HepG2 (cell line): Measurements from ENCODE around the gene TH. TPM values are rescaled to one million over a fixed set of nuclear protein-coding genes. Genes with fewer than 3 reads are reported as not detected.
A peak's percentile ranks its signal among the peaks of the same experiment; 100 is the strongest.

Source experiments
- ATAC-seq: fragments of 200-7000 bp; cut with Tn5 transposase; 3 replicates; pipeline ENCODE4 v1.9.1; 2020; ENCODE audit warnings: mild to moderate bottlenecking, moderate library complexity
- BruUV-seq: library from RNA; stranded (reverse); fragments of 400-500 nt; replicated peaks from 2 replicates; lab custom pipeline; 2021; lab: Mats Ljungman, UMichigan
- CTCF ChIA-PET: fragments of 300-600 bp; formaldehyde crosslinking; extraction: SDS; loops from one replicate; lab custom pipeline; 2021; ENCODE audit warnings: low total read pairs, inconsistent platforms, low intra/inter-chr PET ratio; lab: Yijun Ruan, JAX
- POLR2A ChIA-PET: fragments of 350-600 bp; sonication (Branson Sonifier 250); formaldehyde crosslinking; loops from one replicate; lab custom pipeline; 2020; ENCODE audit warnings: antibody characterized with exemption, inconsistent platforms; lab: Yijun Ruan, JAX
- DNase-seq: peaks from one replicate; pipeline ENCODE4 v3.0.0-alpha.2; 2015; ENCODE audit warnings: low spot score
- FAIRE-seq: peaks from 3 replicates; lab custom pipeline; 2011; peaks lifted over from hg19 to GRCh38; lab: Jason Lieb, UNC
- H2AFZ ChIP-seq: one replicate; pipeline ENCODE4 v1.6.1; 2011; ENCODE audit warnings: low read length, inconsistent platforms
- H3K27ac ChIP-seq: fragments of 300-600 bp; 3 replicates; pipeline ENCODE4 v1.8.0; 2011; ENCODE audit warnings: mixed run types, mild to moderate bottlenecking, mixed read lengths, low read length, inconsistent platforms; ENCODE audit not compliant: insufficient read depth; ENCODE audit errors: extremely low read length
- H3K27me3 ChIP-seq, 2 experiments: fragments of 200-600 bp in 1 of 2; 2 replicates in 1 of 2; 3 replicates in 1 of 2; pipeline versions ENCODE4 v1.6.0 to v1.8.0; 2011; ENCODE audit warnings: low read length in 2 of 2, mild to moderate bottlenecking in 2 of 2, moderate library complexity in 2 of 2, inconsistent platforms in 1 of 2; ENCODE audit not compliant: insufficient read depth in 2 of 2, control insufficient read depth in 1 of 2
- H3K36me3 ChIP-seq, 2 experiments: fragments of 200-600 bp in 1 of 2; replicated peaks in 1 of 2; 2 replicates in 1 of 2; 3 replicates in 1 of 2; pipeline versions ENCODE4 v1.5.1 to v1.8.0; 2011; ENCODE audit warnings: low read length in 2 of 2, inconsistent platforms in 1 of 2; ENCODE audit not compliant: insufficient read depth in 2 of 2, control insufficient read depth in 1 of 2
- H3K4me1 ChIP-seq: 2 replicates; pipeline ENCODE4 v1.5.1; 2012; ENCODE audit warnings: low read length, inconsistent platforms; ENCODE audit not compliant: insufficient read depth
- H3K4me2 ChIP-seq: 2 replicates; pipeline ENCODE4 v1.6.0; 2011; ENCODE audit warnings: low read depth, low read length, inconsistent platforms
- H3K4me3 ChIP-seq, 3 experiments: fragments of 200-600 bp in 1 of 3; sonication (generic), shearing (Covaris generic) in 1 of 3; replicated peaks in 1 of 3; 2 replicates each; pipeline ENCODE4 v1.5.1; 2011 to 2016; ENCODE audit warnings: low read length in 3 of 3, inconsistent platforms in 2 of 3, low read depth in 2 of 3, mild to moderate bottlenecking in 2 of 3, control low read depth in 1 of 3, mixed read lengths in 1 of 3; ENCODE audit not compliant: insufficient read depth in 1 of 3
- H3K79me2 ChIP-seq: one replicate; pipeline ENCODE4 v1.6.1; 2011; ENCODE audit warnings: low read length, inconsistent platforms; ENCODE audit not compliant: insufficient read depth
- H3K9ac ChIP-seq: 2 replicates; pipeline ENCODE4 v1.6.0; 2011; ENCODE audit warnings: mild to moderate bottlenecking, low read depth, low read length, inconsistent platforms; ENCODE audit not compliant: insufficient read depth
- H3K9me3 ChIP-seq: 2 replicates; pipeline ENCODE4 v1.5.1; 2012; ENCODE audit warnings: mild to moderate bottlenecking, low read length
- H4K20me1 ChIP-seq: 2 replicates; pipeline ENCODE4 v1.6.0; 2011; ENCODE audit warnings: inconsistent platforms, mild to moderate bottlenecking, low read length, moderate library complexity; ENCODE audit not compliant: insufficient read depth
- CCDC6 ChIP-seq: sonication (generic); formaldehyde crosslinking; IDR thresholded peaks from 2 replicates; pipeline ENCODE4 v1.8.1; 2022; ENCODE audit warnings: mild to moderate bottlenecking, missing genetic modification reagents, moderate library complexity
- CENPBD1 ChIP-seq: sonication (generic); formaldehyde crosslinking; IDR thresholded peaks from 2 replicates; pipeline ENCODE4 v1.8.0; 2022; ENCODE audit warnings: missing genetic modification reagents, low read depth, mild to moderate bottlenecking, borderline replicate concordance
- GPN1 ChIP-seq: sonication (generic); formaldehyde crosslinking; IDR thresholded peaks from 2 replicates; pipeline ENCODE4 v1.5.1; 2020; ENCODE audit warnings: missing genetic modification reagents, borderline replicate concordance
- MTF1 ChIP-seq: sonication (generic); formaldehyde crosslinking; IDR thresholded peaks from 2 replicates; pipeline ENCODE4 v1.5.0; 2020; ENCODE audit warnings: missing genetic modification reagents
- NR2F1 ChIP-seq, 2 experiments: fragments of 450-650 bp in 1 of 2; formaldehyde crosslinking in 1 of 2; IDR thresholded peaks; 2 replicates each; pipeline versions ENCODE4 v1.5.0 to v1.6.1; 2016 to 2020; ENCODE audit warnings: mild to moderate bottlenecking in 1 of 2, missing compliant biosample characterization in 1 of 2, missing genetic modification reagents in 1 of 2, moderate library complexity in 1 of 2
- PBX3 ChIP-seq: sonication (generic); formaldehyde crosslinking; IDR thresholded peaks from 2 replicates; pipeline ENCODE4 v1.8.1; 2023; ENCODE audit warnings: missing genetic modification reagents, inconsistent platforms, borderline replicate concordance
- PHF21A ChIP-seq: sonication (generic); formaldehyde crosslinking; IDR thresholded peaks from 2 replicates; pipeline ENCODE4 v1.5.0; 2020; ENCODE audit warnings: mild to moderate bottlenecking, missing genetic modification reagents
- PRMT3 ChIP-seq: sonication (generic); formaldehyde crosslinking; IDR thresholded peaks from 2 replicates; pipeline ENCODE4 v1.8.1; 2022; ENCODE audit warnings: low read depth, mild to moderate bottlenecking, moderate library complexity, missing genetic modification reagents, borderline replicate concordance
- SMAD9 ChIP-seq: sonication (generic); formaldehyde crosslinking; IDR thresholded peaks from 2 replicates; pipeline ENCODE4 v1.5.1; 2020; ENCODE audit warnings: mild to moderate bottlenecking, missing genetic modification reagents
- SMYD3 ChIP-seq: sonication (generic); formaldehyde crosslinking; IDR thresholded peaks from 2 replicates; pipeline ENCODE4 v1.8.1; 2023; ENCODE audit warnings: mild to moderate bottlenecking, missing genetic modification reagents
- SNAPC2 ChIP-seq: sonication (generic); formaldehyde crosslinking; IDR thresholded peaks from 2 replicates; pipeline ENCODE4 v1.8.1; 2022; ENCODE audit warnings: mild to moderate bottlenecking, missing genetic modification reagents
- YY1 ChIP-seq: IDR thresholded peaks from 2 replicates; pipeline ENCODE4 v1.6.1; 2011; ENCODE audit warnings: low read length, low read depth, moderate library complexity, mild to moderate bottlenecking; ENCODE audit not compliant: insufficient read depth, insufficient replicate concordance
- ZNF160 ChIP-seq: sonication (generic); formaldehyde crosslinking; IDR thresholded peaks from 2 replicates; pipeline ENCODE4 v1.8.0; 2022; ENCODE audit warnings: mild to moderate bottlenecking, inconsistent platforms, missing genetic modification reagents
- ZNF282 ChIP-seq: fragments of 450-650 bp; IDR thresholded peaks from 2 replicates; pipeline ENCODE4 v1.6.1; 2018; ENCODE audit not compliant: partially characterized antibody
- ZNF343 ChIP-seq: sonication (generic); formaldehyde crosslinking; IDR thresholded peaks from 2 replicates; pipeline ENCODE4 v1.4.0; 2020; ENCODE audit warnings: mild to moderate bottlenecking, missing genetic modification reagents
- ZNF484 ChIP-seq: sonication (generic); formaldehyde crosslinking; IDR thresholded peaks from 2 replicates; pipeline ENCODE4 v1.5.1; 2020; ENCODE audit warnings: mild to moderate bottlenecking, low read depth, missing genetic modification reagents, borderline replicate concordance
- ZNF609 ChIP-seq: sonication (generic); formaldehyde crosslinking; IDR thresholded peaks from 2 replicates; pipeline ENCODE4 v1.4.0; 2020; ENCODE audit warnings: mild to moderate bottlenecking, missing genetic modification reagents, borderline replicate concordance
- ZNF773 ChIP-seq: sonication (generic); formaldehyde crosslinking; IDR thresholded peaks from 2 replicates; pipeline ENCODE4 v1.4.0; 2020; ENCODE audit warnings: missing genetic modification reagents, borderline replicate concordance
- WGBS: methylation state at CpG from one replicate; pipeline ENCODE4 v1.1.6; 2017; ENCODE audit warnings: low lambda C conversion rate; 5-methylcytosine and 5-hydroxymethylcytosine counted together
- in situ Hi-C: cut with HindIII; loops from 2 replicates; pipeline ENCODE4 v1.10.0; 2017; ENCODE audit warnings: low pct_unique_long_range_greater_than_20kb; ENCODE audit not compliant: extremely low pct_ligation_motif_present
- intact Hi-C: fragments of 100-400 bp; cut with micrococcal nuclease; formaldehyde crosslinking; loops from one replicate; pipeline ENCODE4 v1.10.0; 2022; ENCODE audit not compliant: unreplicated experiment
- polyA plus RNA-seq, 8 experiments: library from polyadenylated mRNA; depleted of rRNA in 3 of 8; stranded (reverse) in 7 of 8; unstranded in 1 of 8; fragments of >200 nt; fragmentation: Illumina TruSeq in 4 of 8; extraction: Trizol in 4 of 8; gene quantifications; 2 replicates each; pipeline versions ENCODE4 v1.2.1 to v1.2.3, GENCODE V29; 2011 to 2016; ENCODE audit warnings: low read depth in 4 of 8, missing spikeins in 1 of 8, mixed read lengths in 1 of 8; ENCODE audit not compliant: insufficient read depth in 1 of 8
- total RNA-seq, 5 experiments: library from RNA; depleted of rRNA; stranded (reverse); fragments of >200 nt; fragmentation: Illumina TruSeq; extraction: Trizol; gene quantifications; 2 replicates each; pipeline ENCODE4 v1.2.3, GENCODE V29; 2016; ENCODE audit warnings: low read depth in 1 of 5

Gene TH
- total and polyA plus RNA-seq, 2 of the 13 experiments (the other 11 are each of a cell fraction or from before 2014, with no cell fraction given), result 0.36 TPM; not detected in 1

GRCh38 chr11:2139123-2139521, 32.5 kb downstream of the TH start, which contains the start of gene IGF2:
Gene IGF2, minus strand, starts transcription at chr11:2139389. Its CDS starts 3,866 bp downstream, at chr11:2135523.
- 5% methylated on average over 4 of the region's 62 CpGs for WGBS
- BruUV-seq, result no TSS peak
- ChIA-PET CTCF (interaction anchor here (0.6 to 1.7 kb wide), 2 partner anchors 102 to 986 kb away, joined by 3 read pairs; no protein-coding TSS in a partner anchor), POLR2A (interaction anchor here (0.6 to 6.5 kb wide), 10 partner anchors 10 to 457 kb away, joined by 3 to 108 read pairs (median 4); partner anchors contain the start of gene MRPL23)
- in situ Hi-C loops, result no loop called here
- H3K4me1 ChIP-seq, result peaks cover 56% of the 10 kb centered on the region
- peak within 1 kb of the TSS; percentile 75 for H3K4me2 ChIP-seq
- H4K20me1 ChIP-seq, result peaks cover 41% of the 10 kb centered on the region
- H2AFZ ChIP-seq, result no peak within 1 kb of the TSS
- peaks cover 7 to 16% of the 10 kb centered on the region in 2 experiments; a peak in 4 of 5 replicates for H3K36me3 ChIP-seq
- intact Hi-C loops, result no loop called here
- H3K9ac ChIP-seq, result peak within 1 kb of the TSS; percentile 72
- peak within 1 kb of the TSS; percentile 80 for H3K27ac ChIP-seq
- DNase-seq (peak; percentile 43), FAIRE-seq (no peak), ATAC-seq (peak; percentile 18)
- H3K9me3 ChIP-seq, result no peaks in the 10 kb centered on the region
- H3K79me2 ChIP-seq, result peaks cover 17% of the 10 kb centered on the region
- peak within 1 kb of the TSS; percentile 72 to 84 (median 80) for H3K4me3 ChIP-seq
- H3K27me3 ChIP-seq, result peaks cover 0 to 42% of the 10 kb centered on the region in 2 experiments; a peak in 4 of 5 replicates
- TF ChIP-seq SMAD9 (no peak), GPN1 (no peak), ZNF343 (CRISPR knock-in tag) (peak; percentile 44; the same call in 1 of the 2 replicates), ZNF609 (no peak), CENPBD1 (CRISPR knock-in tag) (no peak; the same call in 1 of the 2 replicates), ZNF282 (no peak), PBX3 (CRISPR knock-in tag) (no peak), ZNF773 (peak; percentile 48; the same call in 1 of the 2 replicates), MTF1 (CRISPR knock-in tag) (no peak), YY1 (no peak), PRMT3 (CRISPR knock-in tag) (peak; percentile 73; the same call in 1 of the 2 replicates), CCDC6 (peak; percentile 69; the same call in 1 of the 2 replicates), ZNF484 (CRISPR knock-in tag) (no peak), NR2F1 (CRISPR knock-in tag; IDR thresholded peaks at IDR 0.05) (no peak), PHF21A (CRISPR knock-in tag) (no peak), SMYD3 (CRISPR knock-in tag) (no peak), ZNF160 (peak; percentile 65; the same call in 1 of the 2 replicates), SNAPC2 (CRISPR knock-in tag) (no peak)
